Measurements from ENCODE around the gene FANCB.

Gene FANCB

GRCh38 chrX:14884714-14885113 lies 11.8 kb upstream of the FANCB start:
- no peak for TF ChIP-seq CTCF (IDR thresholded peaks at IDR 0.05; ENCODE audit: borderline replicate concordance, insufficient read depth, low read depth, low read length)
- no peak overlapping the region for H3K4me3 ChIP-seq (ENCODE audit: low read depth, low read length)

GRCh38 chrX:14883826-14884225 lies 11.0 kb upstream of the FANCB start:
- H3K4me3 ChIP-seq (ENCODE audit: low read depth, low read length), result no peak overlapping the region
- TF ChIP-seq CTCF (IDR thresholded peaks at IDR 0.05; ENCODE audit: borderline replicate concordance, insufficient read depth, low read depth, low read length), result no peak

GRCh38 chrX:14875624-14876023 lies 2.8 kb upstream of the FANCB start:
- no peak for TF ChIP-seq CTCF (IDR thresholded peaks at IDR 0.05; ENCODE audit: borderline replicate concordance, insufficient read depth, low read depth, low read length)
- H3K4me3 ChIP-seq (ENCODE audit: low read depth, low read length), result no peak overlapping the region

GRCh38 chrX:14873676-14874049 lies 794 bp upstream of the FANCB start:
- no peak for TF ChIP-seq CTCF (IDR thresholded peaks at IDR 0.05; ENCODE audit: borderline replicate concordance, insufficient read depth, low read depth, low read length)
- peak overlapping the region; percentile 64 for H3K4me3 ChIP-seq (ENCODE audit: low read depth, low read length)

GRCh38 chrX:14872355-14872754 lies 514 bp downstream of the FANCB start:
- TF ChIP-seq CTCF (IDR thresholded peaks at IDR 0.05; ENCODE audit: borderline replicate concordance, insufficient read depth, low read depth, low read length), result no peak
- peak overlapping the region; percentile 59 for H3K4me3 ChIP-seq (ENCODE audit: low read depth, low read length)

- no peak for TF ChIP-seq CTCF (IDR thresholded peaks at IDR 0.05; ENCODE audit: borderline replicate concordance, insufficient read depth, low read depth, low read length)
- H3K4me3 ChIP-seq (ENCODE audit: low read depth, low read length), result no peak overlapping the region
Measured at GRCh38 chrX:14871767-14872166, 1.1 kb downstream of the FANCB start.

GRCh38 chrX:14865201-14865600 lies 7.7 kb downstream of the FANCB start:
- no peak overlapping the region for H3K4me3 ChIP-seq (ENCODE audit: low read depth, low read length)
- no peak for TF ChIP-seq CTCF (IDR thresholded peaks at IDR 0.05; ENCODE audit: borderline replicate concordance, insufficient read depth, low read depth, low read length)
